ENCODE data around the gene BATF3. TPM values are rescaled to one million over a fixed set of nuclear protein-coding genes. Genes with fewer than 3 reads are reported as not detected.

The BATF3 gene
- total and polyA plus RNA-seq, 5 donors from 2014 or later, result 1.6 to 4.4 (median 2.6) TPM

Other genes starting within 250 kb of the BATF3 start
- gene ATF3, start 91.1 kb downstream of the BATF3 start, total RNA-seq, result 53.7 TPM
- under 1 TPM in 2 of 4 donors, not detected in 2; 0.42 TPM for gene ATF3, start 91.1 kb downstream of the BATF3 start, polyA plus RNA-seq
- gene NSL1, start 91.9 kb upstream of the BATF3 start, total RNA-seq, result 24.4 TPM
- gene NSL1, start 91.9 kb upstream of the BATF3 start, polyA plus RNA-seq, result 10 to 100 TPM; 66.6 to 69.1 (median 67.1) TPM
- 24.1 TPM for gene TATDN3, start 92.1 kb upstream of the BATF3 start, total RNA-seq
- 10 to 100 TPM; 20.6 to 28.7 (median 22.0) TPM for gene TATDN3, start 92.1 kb upstream of the BATF3 start, polyA plus RNA-seq
- gene SPATA45, start 147.8 kb upstream of the BATF3 start, total RNA-seq, result not detected
- under 1 TPM in 1 of 4 donors, not detected in 3; 0.70 TPM for gene SPATA45, start 147.8 kb upstream of the BATF3 start, polyA plus RNA-seq
- 10.9 TPM for gene FLVCR1, start 158.4 kb upstream of the BATF3 start, total RNA-seq
- gene FLVCR1, start 158.4 kb upstream of the BATF3 start, polyA plus RNA-seq, result 1 to 10 TPM; 1.8 to 3.7 (median 2.1) TPM